Measurements from ENCODE around the gene SLC25A26.

SLC25A26 gene

DNA sequence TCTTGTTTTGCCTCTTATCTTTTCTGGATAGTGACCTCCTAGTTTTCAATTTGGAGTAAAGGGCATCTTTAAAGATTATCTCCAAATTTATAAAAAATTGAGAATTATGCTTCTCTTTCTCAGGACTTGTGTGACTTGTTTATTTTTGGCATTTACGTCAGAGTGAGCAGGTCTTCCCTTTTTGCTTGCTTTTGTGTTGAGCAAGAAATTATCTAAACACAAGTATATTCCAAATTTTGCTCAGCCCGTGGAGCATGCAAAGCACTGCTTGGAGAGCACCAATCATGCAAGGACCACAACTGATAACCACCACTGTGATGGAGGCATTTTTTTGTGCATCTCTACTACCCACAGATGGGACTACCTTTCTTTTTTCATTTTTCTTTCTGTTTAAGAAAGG lies 7.1 kb downstream of the SLC25A26 start:
- DNase-seq: no peak

DNA sequence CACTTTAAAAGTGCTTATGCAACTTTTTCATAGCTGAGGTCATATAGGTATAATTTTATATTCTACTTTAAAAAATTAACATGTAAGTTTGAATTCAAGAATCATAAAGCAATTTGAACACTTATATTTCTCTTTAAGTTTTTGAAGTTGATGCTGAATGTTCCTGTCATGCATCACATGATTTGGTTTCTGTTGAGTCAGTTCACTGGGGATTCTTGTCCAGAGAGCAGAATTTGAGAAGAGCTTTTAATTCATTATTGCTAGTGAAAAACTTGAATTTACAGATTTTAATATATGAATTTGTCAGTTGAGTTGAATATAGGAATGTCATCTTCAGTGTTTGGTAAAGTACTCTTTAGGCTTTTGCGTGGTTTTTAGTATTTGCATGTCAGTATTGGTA lies 7.9 kb downstream of the SLC25A26 start:
- no peak for DNase-seq

- DNase-seq: no peak
These were observed 9.1 kb downstream of the SLC25A26 start for GRCh38 chr3:66229931-66230330.

DNA sequence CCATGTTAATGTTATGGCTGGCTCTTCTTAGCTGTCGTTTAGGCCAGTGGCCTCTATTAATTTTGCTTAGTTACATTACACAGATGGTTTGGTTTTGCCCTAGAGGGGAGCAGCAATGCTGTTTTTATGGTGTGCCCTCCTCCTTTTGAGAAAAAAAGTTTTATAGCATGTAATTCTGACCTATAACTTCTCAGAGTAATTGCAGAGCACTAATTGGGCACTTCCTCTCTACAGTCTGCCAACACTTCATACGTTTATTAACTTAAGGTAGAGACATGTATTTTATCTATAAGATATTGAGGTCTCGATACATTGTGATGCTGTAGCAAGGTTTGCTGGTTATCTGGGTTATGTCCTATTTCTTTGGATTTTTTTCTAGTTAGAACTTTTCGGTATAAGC lies 12.2 kb downstream of the SLC25A26 start:
- DNase-seq: no peak

DNA sequence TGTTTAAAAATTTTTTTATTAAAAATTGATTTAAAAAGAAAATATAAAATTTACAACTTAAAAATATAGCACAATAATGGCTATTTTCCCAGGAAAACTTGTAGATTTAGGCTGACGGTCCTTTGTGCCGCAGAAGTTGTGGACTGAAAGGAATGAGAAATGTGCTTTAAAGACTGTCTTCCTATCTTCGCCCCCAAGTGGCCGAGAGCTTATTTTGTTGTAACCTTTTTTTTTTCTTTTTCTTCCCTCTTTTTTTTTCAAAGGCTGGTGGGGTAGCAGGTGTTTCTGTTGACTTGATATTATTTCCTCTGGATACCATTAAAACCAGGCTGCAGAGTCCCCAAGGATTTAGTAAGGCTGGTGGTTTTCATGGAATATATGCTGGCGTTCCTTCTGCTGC lies 15.5 kb downstream of the SLC25A26 start:
- peak; percentile 0 for DNase-seq

DNA sequence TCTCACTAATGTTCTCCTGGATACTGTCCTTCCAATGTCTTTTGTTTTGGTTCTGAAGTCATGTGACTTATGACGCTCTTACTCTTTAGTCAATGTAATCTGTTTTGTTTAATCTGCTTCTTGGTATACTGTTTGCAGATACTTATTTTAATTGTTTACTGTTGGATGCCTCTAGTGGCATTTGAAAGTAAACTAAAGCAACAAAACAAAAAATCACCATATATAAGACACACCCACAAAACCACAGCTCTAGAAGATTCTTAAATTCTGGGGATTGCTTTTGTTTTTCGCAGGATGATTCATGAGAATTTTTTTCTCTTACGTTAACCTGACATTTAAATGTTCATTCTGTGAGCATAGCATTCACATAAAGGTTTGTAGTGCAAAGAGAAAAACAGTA lies 16.8 kb downstream of the SLC25A26 start:
- DNase-seq: no peak

GRCh38 chr3:66239513-66240123 lies 18.8 kb downstream of the SLC25A26 start:
- DNase-seq: no peak

GRCh38 chr3:66241466-66241865 lies 20.7 kb downstream of the SLC25A26 start:
- DNase-seq: no peak

DNA sequence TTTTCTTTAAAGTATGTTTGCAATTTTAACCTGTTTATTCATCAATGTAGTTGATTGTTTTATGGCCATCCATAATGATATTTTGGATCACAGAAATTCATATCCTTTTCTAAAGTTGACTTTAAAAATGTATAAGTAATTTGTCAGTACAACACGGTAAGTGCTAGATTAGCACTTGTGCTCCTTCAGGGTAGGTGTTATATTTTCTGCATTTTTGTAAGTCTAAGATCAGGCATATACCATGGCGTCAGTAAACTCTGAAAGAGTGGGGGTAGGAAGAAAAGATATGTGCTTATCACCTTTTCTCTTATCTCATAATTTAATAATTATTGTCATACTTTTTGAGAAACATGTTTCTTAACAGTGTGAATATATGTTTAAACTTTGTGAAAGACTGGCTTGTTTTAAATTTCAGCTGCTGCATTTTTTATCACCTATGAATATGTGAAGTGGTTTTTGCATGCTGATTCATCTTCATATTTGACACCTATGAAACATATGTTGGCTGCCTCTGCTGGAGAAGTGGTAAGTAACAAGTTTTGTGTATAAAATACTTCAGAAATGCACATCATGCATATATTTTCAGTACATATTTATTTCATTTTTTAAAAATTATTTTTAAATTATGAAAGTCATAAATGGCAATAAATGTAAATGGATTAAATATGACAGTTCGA lies 22.1 kb downstream of the SLC25A26 start:
- DNase-seq: no peak

- no peak for DNase-seq
These were observed 27.8 kb downstream of the SLC25A26 start for GRCh38 chr3:66248641-66249040.

DNA sequence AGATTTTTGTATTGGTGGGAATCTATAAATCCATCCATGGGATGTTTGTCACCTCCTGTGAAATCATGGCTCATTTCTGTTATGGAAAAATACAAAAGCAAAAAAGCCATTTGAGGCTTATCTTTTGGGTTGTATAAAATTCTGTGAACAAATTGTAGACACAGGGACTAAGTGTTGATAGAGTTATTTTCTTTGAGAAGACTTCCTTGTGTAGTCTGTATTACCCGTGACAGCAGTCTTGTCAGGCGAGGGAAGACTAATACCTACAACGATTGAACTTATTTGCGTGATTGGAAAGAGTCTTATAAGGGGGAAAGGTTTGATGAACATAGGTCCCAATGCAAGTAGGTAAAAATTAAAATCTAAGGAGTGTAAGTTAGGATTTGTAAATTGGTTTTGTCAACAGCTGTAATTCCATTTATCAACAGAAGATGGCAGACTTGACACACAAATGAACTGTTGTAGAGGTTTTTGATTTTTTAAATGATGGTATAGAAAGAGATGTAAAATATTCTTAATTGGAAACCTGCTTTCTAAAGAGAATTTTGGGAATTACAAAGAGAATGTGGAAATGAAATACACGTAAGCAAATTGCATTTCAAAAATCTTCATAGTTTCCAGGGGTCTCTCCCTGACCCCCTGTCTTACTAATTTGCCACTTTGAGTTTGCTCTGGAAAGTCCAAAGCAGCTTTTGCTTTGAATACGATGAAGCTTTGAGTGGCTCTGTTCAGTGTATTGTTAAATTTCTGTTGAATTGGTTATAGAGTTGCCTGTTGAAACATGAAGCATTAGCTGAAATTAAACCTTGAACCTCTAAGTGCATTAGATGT lies 33.2 kb downstream of the SLC25A26 start:
- DNase-seq: no peak

- no peak for DNase-seq
These were observed 35.1 kb downstream of the SLC25A26 start for GRCh38 chr3:66255865-66256264.

GRCh38 chr3:66256806-66257205 lies 36.0 kb downstream of the SLC25A26 start:
- no peak for DNase-seq

DNA sequence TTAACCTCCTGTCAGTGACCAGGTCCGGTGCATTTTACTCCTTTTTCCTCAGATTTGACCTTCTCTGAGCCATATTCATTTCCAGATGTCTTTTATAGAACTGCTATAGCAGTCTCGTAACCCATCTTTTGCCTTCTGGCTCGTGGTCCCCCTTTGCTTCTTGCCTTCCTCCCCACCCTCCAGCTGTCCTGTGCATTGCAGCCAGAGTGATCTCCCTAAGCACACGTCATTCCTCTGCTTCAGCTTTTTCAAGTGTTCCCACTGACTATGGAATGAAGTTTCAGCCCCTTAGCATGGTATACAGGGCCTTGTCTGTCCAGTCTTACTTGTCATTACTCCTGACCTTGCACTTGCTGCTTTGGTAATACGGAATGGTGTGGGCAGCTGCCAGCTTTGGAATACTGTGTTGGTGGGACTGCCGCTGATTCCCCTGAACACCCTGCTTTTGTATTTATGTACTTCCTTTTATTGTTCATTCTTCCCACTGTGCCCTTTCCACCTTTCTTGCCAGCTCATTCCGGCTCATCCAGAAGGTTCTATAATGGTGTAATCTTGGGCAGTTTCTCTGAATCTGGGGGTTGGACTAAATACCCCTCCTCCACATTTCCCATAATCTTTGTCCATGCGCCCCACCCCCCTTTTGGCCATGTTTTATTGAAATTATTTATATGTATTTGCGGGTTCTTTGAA lies 38.9 kb downstream of the SLC25A26 start:
- DNase-seq: no peak

- no peak for DNase-seq
These were observed 39.6 kb downstream of the SLC25A26 start for GRCh38 chr3:66260431-66260830.

GRCh38 chr3:66261355-66261754 lies 40.6 kb downstream of the SLC25A26 start:
- no peak for DNase-seq

DNA sequence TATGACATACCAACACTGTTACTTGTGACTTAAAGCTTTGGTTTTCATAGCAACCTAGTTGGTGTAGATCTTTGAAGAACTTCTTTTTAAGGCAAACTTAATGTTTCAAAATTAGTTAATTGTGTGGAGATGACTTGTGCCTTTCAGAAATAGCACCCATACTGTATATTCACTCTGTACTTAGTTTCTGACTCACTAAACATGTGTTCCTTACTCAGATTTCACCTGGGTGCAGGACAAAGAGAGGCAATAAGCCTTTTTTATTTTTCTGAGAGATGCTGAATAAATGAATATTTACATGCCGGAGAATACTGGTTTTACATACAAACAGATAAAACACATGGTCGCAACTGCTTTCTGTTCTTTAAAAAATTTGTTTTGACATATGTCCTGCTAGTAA lies 44.8 kb downstream of the SLC25A26 start:
- no peak for DNase-seq

- DNase-seq: no peak
These were observed 45.8 kb downstream of the SLC25A26 start for GRCh38 chr3:66266551-66266950.

GRCh38 chr3:66267031-66267430 lies 46.2 kb downstream of the SLC25A26 start:
- no peak for DNase-seq

GRCh38 chr3:66267906-66268305 lies 47.1 kb downstream of the SLC25A26 start:
- no peak for DNase-seq

DNA sequence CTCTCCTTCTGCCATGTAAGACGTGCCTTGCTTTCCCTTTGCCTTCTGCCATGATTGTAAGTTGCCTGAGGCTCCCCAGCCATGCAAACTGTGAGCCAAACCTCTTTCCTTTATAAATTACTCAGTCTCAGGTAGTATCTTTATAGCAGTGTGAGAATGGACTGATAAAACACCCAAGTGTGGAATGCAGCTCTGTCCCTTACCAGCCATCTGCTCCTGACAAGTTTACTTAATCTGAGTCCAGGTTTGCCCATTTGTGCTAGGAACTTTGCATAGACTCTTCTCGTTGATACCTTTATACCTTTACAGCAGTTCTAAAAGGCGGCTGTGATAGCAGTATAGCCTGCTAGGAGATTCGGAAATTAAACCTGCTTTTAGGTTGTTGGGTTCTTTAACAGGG lies 48.1 kb downstream of the SLC25A26 start:
- no peak for DNase-seq

DNA sequence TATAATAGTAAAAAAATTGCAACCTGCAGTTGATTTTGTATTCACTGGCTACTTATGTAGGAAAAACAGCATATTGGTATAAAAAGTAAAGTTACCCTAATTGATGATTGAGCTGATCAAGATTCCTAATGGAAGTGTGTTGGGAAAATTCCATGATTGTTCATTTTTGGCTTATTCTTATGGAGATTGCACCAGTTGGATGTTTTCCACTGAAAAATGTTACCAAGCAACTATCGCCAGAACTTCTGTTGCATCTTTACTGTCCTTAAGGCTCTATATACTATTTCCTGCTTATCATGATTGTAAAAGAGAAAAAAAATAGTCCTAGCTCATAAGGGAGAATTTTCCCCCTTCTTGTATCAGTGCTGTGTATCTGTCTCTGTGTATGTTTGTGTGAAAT lies 48.6 kb downstream of the SLC25A26 start:
- DNase-seq: no peak

DNA sequence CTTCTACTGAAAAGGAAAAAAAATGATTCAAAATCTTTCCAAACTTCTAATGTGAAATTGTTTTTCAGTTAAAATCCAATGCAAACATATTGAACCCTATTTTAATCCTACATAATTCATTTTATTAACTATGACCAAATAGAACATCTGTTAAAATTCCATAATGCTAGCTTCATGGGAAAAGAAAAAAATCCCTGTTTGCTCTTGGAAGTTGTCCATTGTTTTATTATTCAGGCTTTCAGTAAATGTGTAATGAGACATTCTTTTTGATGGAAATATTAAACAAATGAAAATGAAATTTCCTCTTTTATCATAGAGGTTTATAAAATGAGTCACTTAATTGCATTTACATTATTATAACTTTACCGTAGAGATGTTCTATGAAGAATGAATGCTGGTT lies 49.5 kb downstream of the SLC25A26 start:
- DNase-seq: no peak

DNA sequence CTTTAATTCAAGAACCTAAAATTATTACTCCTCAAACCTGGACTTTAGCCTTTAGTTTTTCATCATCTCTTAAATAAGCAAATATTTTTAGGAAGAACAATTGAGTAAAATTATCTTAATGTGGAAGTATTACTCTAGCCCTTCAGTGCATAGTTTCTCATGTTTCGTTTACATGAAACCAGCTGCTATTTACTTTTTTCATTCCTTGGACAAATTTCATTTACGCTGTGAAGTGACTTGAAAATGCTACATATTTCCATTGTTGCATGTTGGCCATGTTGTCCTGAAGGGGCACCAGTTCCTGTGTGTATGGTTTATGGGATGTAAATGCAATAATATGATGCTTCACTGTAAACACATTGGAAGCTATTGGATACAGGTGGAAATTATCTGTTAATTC lies 49.9 kb downstream of the SLC25A26 start:
- DNase-seq: no peak
